GM23338 (cell line): ENCODE results near the gene RASSF1.

Experiments used
- CREB1 ChIP-seq: fragments of 250-450 bp; sonication (Bioruptor Pico); IDR thresholded peaks from 2 replicates; pipeline ENCODE4 v1.5.0; 2020; ENCODE audit warnings: low read depth, mild to moderate bottlenecking, moderate library complexity
- CTCF ChIP-seq, 2 experiments: fragments of 200-600 bp in 1 of 2; sonication (generic) in 1 of 2; conservative IDR thresholded peaks; 2 replicates each; pipeline versions ENCODE4 v1.5.1 to v1.6.1; 2016 to 2017; ENCODE audit warnings: antibody characterized with exemption in 2 of 2, low read depth in 2 of 2, mild to moderate bottlenecking in 2 of 2, moderate library complexity in 1 of 2
- ETS1 ChIP-seq: IDR thresholded peaks from 2 replicates; pipeline ENCODE4 v1.6.1; 2016; ENCODE audit warnings: antibody characterized with exemption
- EZH2 ChIP-seq: fragments of 200-600 bp; sonication (generic); IDR thresholded peaks from one replicate; pipeline ENCODE4 v1.8.0; 2017; ENCODE audit warnings: antibody characterized with exemption, mild to moderate bottlenecking, low read depth; ENCODE audit not compliant: unreplicated experiment
- EZH2phosphoT487 ChIP-seq: fragments of 200-600 bp; sonication (generic); IDR thresholded peaks from one replicate; pipeline ENCODE4 v1.8.1; 2018; ENCODE audit warnings: antibody characterized with exemption; ENCODE audit not compliant: unreplicated experiment
- JUNB ChIP-seq: IDR thresholded peaks from one replicate; pipeline ENCODE4 v1.6.1; 2016; ENCODE audit warnings: antibody characterized with exemption; ENCODE audit not compliant: unreplicated experiment
- NANOG ChIP-seq: IDR thresholded peaks from 2 replicates; pipeline ENCODE4 v1.6.1; 2016; ENCODE audit warnings: antibody characterized with exemption, borderline replicate concordance
- POLR2AphosphoS5 ChIP-seq: IDR thresholded peaks from 2 replicates; pipeline ENCODE4 v1.6.1; 2016; ENCODE audit warnings: antibody characterized with exemption, low read depth
- REST ChIP-seq: IDR thresholded peaks from one replicate; pipeline ENCODE4 v1.6.1; 2018; ENCODE audit warnings: antibody characterized with exemption; ENCODE audit not compliant: unreplicated experiment
- STAT1 ChIP-seq: IDR thresholded peaks from one replicate; pipeline ENCODE4 v1.6.1; 2016; ENCODE audit warnings: antibody characterized with exemption; ENCODE audit not compliant: unreplicated experiment
- ZNF114 ChIP-seq: fragments of 250-450 bp; sonication (Bioruptor Pico); IDR thresholded peaks from 2 replicates; pipeline ENCODE4 v1.5.0; 2020; ENCODE audit warnings: mild to moderate bottlenecking, moderate library complexity
- ZNF331 ChIP-seq: fragments of 250-450 bp; sonication (Bioruptor Pico); IDR thresholded peaks from 2 replicates; pipeline ENCODE4 v1.5.0; 2020; ENCODE audit warnings: low read depth, mild to moderate bottlenecking, moderate library complexity
- ZNF462 ChIP-seq: fragments of 250-450 bp; sonication (Bioruptor Pico); IDR thresholded peaks from 2 replicates; pipeline ENCODE4 v1.5.0; 2020; ENCODE audit warnings: mild to moderate bottlenecking, moderate library complexity

GRCh38 chr3:50288387-50289007 is 52.1 kb downstream of the RASSF1 start:
- TF ChIP-seq CTCF (conservative IDR thresholded peaks at IDR 0.05; ENCODE audit: low read depth in 2 of 2) (no peak), EZH2 (no peak), POLR2AphosphoS5 (no peak), EZH2phosphoT487 (no peak), CREB1 (no peak), ZNF331 (CRISPR knock-in tag) (no peak), REST (no peak), ETS1 (no peak), JUNB (no peak), STAT1 (no peak), NANOG (no peak), ZNF114 (CRISPR knock-in tag) (no peak), ZNF462 (CRISPR knock-in tag) (no peak)
